SK-N-SH treated with all-trans-retinoic acid at 6 μM for 48 hours (cell line): ENCODE measurements around the gene BICC1.

ENCODE experiments used
- ATAC-seq: fragments of 200-7000 bp; cut with Tn5 transposase; 3 replicates; pipeline ENCODE4 v1.9.1; 2020; ENCODE audit warnings: mild to moderate bottlenecking, moderate library complexity
- ARNTL ChIP-seq: fragments of 450-650 bp; formaldehyde crosslinking; IDR thresholded peaks from 2 replicates; pipeline ENCODE4 v1.5.0; 2020; ENCODE audit warnings: low read depth, mild to moderate bottlenecking, moderate library complexity, borderline replicate concordance
- BACH2 ChIP-seq: fragments of 250-450 bp; sonication (Bioruptor Pico); IDR thresholded peaks from 2 replicates; pipeline ENCODE4 v1.9.0; 2021; ENCODE audit warnings: mild to moderate bottlenecking, borderline replicate concordance
- CSDC2 ChIP-seq: fragments of 250-450 bp; sonication (Bioruptor Pico); IDR thresholded peaks from 2 replicates; pipeline ENCODE4 v1.5.0; 2020; ENCODE audit warnings: mild to moderate bottlenecking, moderate library complexity
- ESRRG ChIP-seq: fragments of 250-450 bp; sonication (Bioruptor Pico); IDR thresholded peaks from 2 replicates; pipeline ENCODE4 v1.6.1; 2021; ENCODE audit warnings: mild to moderate bottlenecking
- GLIS3 ChIP-seq: fragments of 250-450 bp; sonication (Bioruptor Pico); IDR thresholded peaks from 2 replicates; pipeline ENCODE4 v1.5.0; 2020; ENCODE audit warnings: mild to moderate bottlenecking, moderate library complexity
- ISL1 ChIP-seq: fragments of 250-450 bp; sonication (Bioruptor Pico); IDR thresholded peaks from 2 replicates; pipeline ENCODE4 v2.1.2; 2022; ENCODE audit warnings: mild to moderate bottlenecking, moderate library complexity
- OSR1 ChIP-seq: fragments of 250-450 bp; sonication (Bioruptor Pico); IDR thresholded peaks from 2 replicates; pipeline ENCODE4 v1.8.0; 2022; ENCODE audit warnings: moderate library complexity, mild to moderate bottlenecking, inconsistent platforms
- POU6F1 ChIP-seq: fragments of 250-450 bp; sonication (Bioruptor Pico); IDR thresholded peaks from 2 replicates; pipeline ENCODE4 v1.8.0; 2021; ENCODE audit warnings: low read depth, mild to moderate bottlenecking, moderate library complexity, borderline replicate concordance
- PPARA ChIP-seq: fragments of 250-450 bp; sonication (Bioruptor Pico); IDR thresholded peaks from 2 replicates; pipeline ENCODE4 v1.5.0; 2020; ENCODE audit warnings: mild to moderate bottlenecking, borderline replicate concordance
- RARB ChIP-seq: fragments of 250-450 bp; sonication (Bioruptor Pico); IDR thresholded peaks from 2 replicates; pipeline ENCODE4 v1.8.0; 2021; ENCODE audit warnings: mild to moderate bottlenecking, moderate library complexity
- TCF4 ChIP-seq: fragments of 250-450 bp; sonication (Bioruptor Pico); IDR thresholded peaks from 2 replicates; pipeline ENCODE4 v1.8.0; 2021; ENCODE audit warnings: mild to moderate bottlenecking, moderate library complexity, borderline replicate concordance
- TOX ChIP-seq: fragments of 250-450 bp; sonication (Bioruptor Pico); IDR thresholded peaks from 2 replicates; pipeline ENCODE4 v1.8.0; 2021; ENCODE audit warnings: mild to moderate bottlenecking, moderate library complexity, borderline replicate concordance
- ZC3H10 ChIP-seq: fragments of 250-450 bp; sonication (Bioruptor Pico); IDR thresholded peaks from 2 replicates; pipeline ENCODE4 v1.5.1; 2021; ENCODE audit warnings: mild to moderate bottlenecking, moderate library complexity
- ZFP3 ChIP-seq: fragments of 250-450 bp; sonication (Bioruptor Pico); IDR thresholded peaks from 2 replicates; pipeline ENCODE4 v1.5.0; 2020; ENCODE audit warnings: mild to moderate bottlenecking, moderate library complexity
- ZFP30 ChIP-seq: fragments of 450-650 bp; formaldehyde crosslinking; IDR thresholded peaks from 2 replicates; pipeline ENCODE4 v1.5.0; 2022; ENCODE audit warnings: mild to moderate bottlenecking, moderate library complexity
- ZNF565 ChIP-seq: fragments of 450-650 bp; formaldehyde crosslinking; conservative IDR thresholded peaks from 2 replicates; pipeline ENCODE4 v1.5.0; 2020; ENCODE audit warnings: low read depth, mild to moderate bottlenecking, moderate library complexity
- ZNF70 ChIP-seq: fragments of 450-650 bp; formaldehyde crosslinking; IDR thresholded peaks from 2 replicates; pipeline ENCODE4 v1.5.0; 2020; ENCODE audit warnings: mild to moderate bottlenecking, moderate library complexity
- TF ChIP-seq, protein P1 (sequence below): fragments of 250-450 bp; sonication (Bioruptor Pico); IDR thresholded peaks from 2 replicates; pipeline ENCODE4 v1.8.0; 2020; ENCODE audit warnings: mild to moderate bottlenecking, moderate library complexity, borderline replicate concordance
- TF ChIP-seq, protein P2 (sequence below): fragments of 250-450 bp; sonication (Bioruptor Pico); IDR thresholded peaks from 2 replicates; pipeline ENCODE4 v1.5.1; 2020; ENCODE audit warnings: low read depth, mild to moderate bottlenecking, moderate library complexity
- TF ChIP-seq, protein P3 (sequence below): fragments of 250-450 bp; sonication (Bioruptor Pico); IDR thresholded peaks from 2 replicates; pipeline ENCODE4 v1.5.1; 2021; ENCODE audit warnings: mild to moderate bottlenecking, moderate library complexity

Gene BICC1

DNA sequence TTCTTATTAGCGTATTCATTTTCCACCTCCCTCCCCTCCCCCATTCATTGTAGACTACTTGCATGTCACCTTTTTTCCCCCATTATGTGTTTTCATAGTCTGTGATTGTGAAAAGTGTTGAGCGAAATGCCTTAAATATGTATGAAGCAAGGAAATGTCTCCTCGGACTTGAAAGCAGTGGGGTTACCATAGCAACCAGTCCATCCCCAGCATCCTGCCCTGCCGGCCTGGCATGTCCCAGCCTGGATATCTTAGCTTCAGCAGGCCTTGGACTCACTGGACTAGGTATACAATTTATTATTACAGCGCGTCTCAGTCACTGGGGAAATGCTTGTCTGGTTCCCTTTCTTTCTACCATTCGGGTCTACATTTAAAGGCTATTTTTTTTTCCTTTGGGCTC is 283.6 kb downstream of the BICC1 start:
- no peak for ATAC-seq
- TF ChIP-seq ESRRG (CRISPR knock-in tag) (no peak), ZC3H10 (no peak), CSDC2 (CRISPR knock-in tag) (no peak), PPARA (no peak), BACH2 (CRISPR knock-in tag) (no peak), ISL1 (CRISPR knock-in tag) (no peak), POU6F1 (CRISPR knock-in tag) (no peak), OSR1 (CRISPR knock-in tag) (no peak)

- TF ChIP-seq ZFP3 (CRISPR knock-in tag) (no peak), ZFP30 (CRISPR knock-in tag) (no peak), CSDC2 (CRISPR knock-in tag) (no peak), ZC3H10 (no peak), GLIS3 (CRISPR knock-in tag) (no peak), PPARA (no peak), RARB (no peak), ARNTL (CRISPR knock-in tag) (no peak), ZNF565 (no peak), TOX (CRISPR knock-in tag) (no peak), OSR1 (CRISPR knock-in tag) (no peak), ISL1 (CRISPR knock-in tag) (no peak), POU6F1 (CRISPR knock-in tag) (no peak), BACH2 (CRISPR knock-in tag) (no peak)
- TF ChIP-seq, protein P1, sequence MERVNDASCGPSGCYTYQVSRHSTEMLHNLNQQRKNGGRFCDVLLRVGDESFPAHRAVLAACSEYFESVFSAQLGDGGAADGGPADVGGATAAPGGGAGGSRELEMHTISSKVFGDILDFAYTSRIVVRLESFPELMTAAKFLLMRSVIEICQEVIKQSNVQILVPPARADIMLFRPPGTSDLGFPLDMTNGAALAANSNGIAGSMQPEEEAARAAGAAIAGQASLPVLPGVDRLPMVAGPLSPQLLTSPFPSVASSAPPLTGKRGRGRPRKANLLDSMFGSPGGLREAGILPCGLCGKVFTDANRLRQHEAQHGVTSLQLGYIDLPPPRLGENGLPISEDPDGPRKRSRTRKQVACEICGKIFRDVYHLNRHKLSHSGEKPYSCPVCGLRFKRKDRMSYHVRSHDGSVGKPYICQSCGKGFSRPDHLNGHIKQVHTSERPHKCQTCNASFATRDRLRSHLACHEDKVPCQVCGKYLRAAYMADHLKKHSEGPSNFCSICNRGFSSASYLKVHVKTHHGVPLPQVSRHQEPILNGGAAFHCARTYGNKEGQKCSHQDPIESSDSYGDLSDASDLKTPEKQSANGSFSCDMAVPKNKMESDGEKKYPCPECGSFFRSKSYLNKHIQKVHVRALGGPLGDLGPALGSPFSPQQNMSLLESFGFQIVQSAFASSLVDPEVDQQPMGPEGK: no peak
- TF ChIP-seq, protein P2, sequence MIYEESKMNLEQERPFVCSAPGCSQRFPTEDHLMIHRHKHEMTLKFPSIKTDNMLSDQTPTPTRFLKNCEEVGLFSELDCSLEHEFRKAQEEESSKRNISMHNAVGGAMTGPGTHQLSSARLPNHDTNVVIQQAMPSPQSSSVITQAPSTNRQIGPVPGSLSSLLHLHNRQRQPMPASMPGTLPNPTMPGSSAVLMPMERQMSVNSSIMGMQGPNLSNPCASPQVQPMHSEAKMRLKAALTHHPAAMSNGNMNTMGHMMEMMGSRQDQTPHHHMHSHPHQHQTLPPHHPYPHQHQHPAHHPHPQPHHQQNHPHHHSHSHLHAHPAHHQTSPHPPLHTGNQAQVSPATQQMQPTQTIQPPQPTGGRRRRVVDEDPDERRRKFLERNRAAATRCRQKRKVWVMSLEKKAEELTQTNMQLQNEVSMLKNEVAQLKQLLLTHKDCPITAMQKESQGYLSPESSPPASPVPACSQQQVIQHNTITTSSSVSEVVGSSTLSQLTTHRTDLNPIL (CRISPR knock-in tag): no peak
- TF ChIP-seq, protein P3, sequence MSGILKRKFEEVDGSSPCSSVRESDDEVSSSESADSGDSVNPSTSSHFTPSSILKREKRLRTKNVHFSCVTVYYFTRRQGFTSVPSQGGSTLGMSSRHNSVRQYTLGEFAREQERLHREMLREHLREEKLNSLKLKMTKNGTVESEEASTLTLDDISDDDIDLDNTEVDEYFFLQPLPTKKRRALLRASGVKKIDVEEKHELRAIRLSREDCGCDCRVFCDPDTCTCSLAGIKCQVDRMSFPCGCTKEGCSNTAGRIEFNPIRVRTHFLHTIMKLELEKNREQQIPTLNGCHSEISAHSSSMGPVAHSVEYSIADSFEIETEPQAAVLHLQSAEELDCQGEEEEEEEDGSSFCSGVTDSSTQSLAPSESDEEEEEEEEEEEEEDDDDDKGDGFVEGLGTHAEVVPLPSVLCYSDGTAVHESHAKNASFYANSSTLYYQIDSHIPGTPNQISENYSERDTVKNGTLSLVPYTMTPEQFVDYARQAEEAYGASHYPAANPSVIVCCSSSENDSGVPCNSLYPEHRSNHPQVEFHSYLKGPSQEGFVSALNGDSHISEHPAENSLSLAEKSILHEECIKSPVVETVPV: no peak
- no peak for ATAC-seq
Observed at GRCh38 chr10:58796824-58797223, 284.2 kb downstream of the BICC1 start.

GRCh38 chr10:58797356-58797755 is 284.7 kb downstream of the BICC1 start:
- ATAC-seq: peak; percentile 63; the same call in 1 of the 3 replicates
- no peak for TF ChIP-seq CSDC2 (CRISPR knock-in tag)
- no peak for TF ChIP-seq ZNF565
- TF ChIP-seq TCF4: no peak
- TF ChIP-seq, all 23 proteins: peak for 0

DNA sequence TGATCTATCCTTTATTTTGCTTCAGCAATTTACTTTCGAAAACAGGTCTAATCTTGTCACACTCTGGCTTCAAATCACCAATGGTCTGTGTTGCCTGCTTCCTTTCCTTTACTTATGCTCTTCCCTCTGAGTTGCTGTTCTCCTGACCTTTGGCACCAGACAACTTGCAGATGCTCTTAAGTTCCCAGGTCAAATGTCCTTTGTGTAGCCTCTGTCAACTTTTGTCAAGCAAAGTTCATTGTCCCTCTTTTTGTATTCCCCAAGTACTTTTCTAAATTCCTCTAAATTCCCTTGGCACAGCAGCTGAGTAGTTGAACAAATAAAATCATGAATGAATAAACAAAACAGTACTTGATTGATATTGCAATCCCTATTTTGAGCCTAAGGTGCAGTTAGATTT is 289.4 kb downstream of the BICC1 start:
- ATAC-seq: no peak
- TF ChIP-seq OSR1 (CRISPR knock-in tag): no peak
- no peak for TF ChIP-seq ZNF70 (CRISPR knock-in tag)
- TF ChIP-seq, protein P1: no peak
- no peak for TF ChIP-seq RARB
